ENCODE results near the gene NBAS. TPM values are rescaled to one million over a fixed set of nuclear protein-coding genes. Genes with fewer than 3 reads are reported as not detected.

Gene NBAS
- total and polyA plus RNA-seq, 8 donors = 14.5 to 96.2 (median 41.2) TPM

GRCh38 chr2:15195813-15196212, 365.3 kb downstream of the NBAS start:
- no peak for DNase-seq
- Histone ChIP-seq H3K4me1 (no peaks in the 10 kb centered on the region), H3K27me3 (no peaks in the 10 kb centered on the region), H3K36me3 (no peaks in the 10 kb centered on the region), H3K9me3 (no peaks in the 10 kb centered on the region), H3K27ac (no peak overlapping the region), H3K4me3 (no peak overlapping the region)
- TF ChIP-seq POLR2AphosphoS5 (IDR thresholded peaks at IDR 0.05) (no peak), CTCF (IDR thresholded peaks at IDR 0.05) (no peak), POLR2A (IDR thresholded peaks at IDR 0.05) (no peak), EP300 (IDR thresholded peaks at IDR 0.05) (no peak)
- intact Hi-C loops (cut with DNase I; ENCODE audit: low total_unique reads) = no loop called here
- WGBS, 5 donors = 84 to 96% (median 93%) methylated on average over 4 of the region's 4 CpGs

GRCh38 chr2:15191789-15192188, 369.3 kb downstream of the NBAS start:
- intact Hi-C loops (cut with DNase I; ENCODE audit: low total_unique reads) = no loop called here
- 90 to 96% (median 95%) methylated on average over 4 of the region's 4 CpGs for WGBS, 5 donors
- no peak for TF ChIP-seq POLR2A (IDR thresholded peaks at IDR 0.05)
- TF ChIP-seq CTCF (IDR thresholded peaks at IDR 0.05) = no peak
- no peak for TF ChIP-seq EP300 (IDR thresholded peaks at IDR 0.05)
- no peak for TF ChIP-seq POLR2AphosphoS5 (IDR thresholded peaks at IDR 0.05)
- Histone ChIP-seq H3K27me3 (no peaks in the 10 kb centered on the region), H3K36me3 (peaks cover 0 to 33% (median 19%) of the 10 kb centered on the region in 4 donors), H3K9me3 (no peaks in the 10 kb centered on the region), H3K27ac (no peak overlapping the region), H3K4me3 (no peak overlapping the region), H3K4me1 (no peaks in the 10 kb centered on the region)
- no peak for DNase-seq

GRCh38 chr2:15189216-15189615, 371.9 kb downstream of the NBAS start:
- DNase-seq = no peak
- 72 to 83% (median 78%) methylated on average over 2 of the region's 2 CpGs for WGBS, 5 donors
- intact Hi-C loops (cut with DNase I; ENCODE audit: low total_unique reads) = no loop called here

GRCh38 chr2:15187702-15188101, 373.4 kb downstream of the NBAS start:
- WGBS, 5 donors = 94 to 97% (median 95%) methylated on average over 2 of the region's 2 CpGs
- Histone ChIP-seq H3K4me3 (no peak overlapping the region), H3K4me1 (no peaks in the 10 kb centered on the region), H3K27me3 (no peaks in the 10 kb centered on the region), H3K36me3 (peaks cover 0 to 50% (median 30%) of the 10 kb centered on the region in 4 donors), H3K9me3 (no peaks in the 10 kb centered on the region), H3K27ac (no peak overlapping the region)
- intact Hi-C loops (cut with DNase I; ENCODE audit: low total_unique reads) = no loop called here
- DNase-seq = no peak
- TF ChIP-seq CTCF (IDR thresholded peaks at IDR 0.05) (no peak), POLR2A (IDR thresholded peaks at IDR 0.05) (no peak), EP300 (IDR thresholded peaks at IDR 0.05) (no peak), POLR2AphosphoS5 (IDR thresholded peaks at IDR 0.05) (no peak)

More at GRCh38 chr2:15189216-15189615, 371.9 kb downstream of the NBAS start:
- TF ChIP-seq EP300 (IDR thresholded peaks at IDR 0.05) (no peak), POLR2AphosphoS5 (IDR thresholded peaks at IDR 0.05) (no peak), CTCF (IDR thresholded peaks at IDR 0.05) (no peak), POLR2A (IDR thresholded peaks at IDR 0.05) (no peak)
- H3K4me1 ChIP-seq = no peaks in the 10 kb centered on the region
- H3K27ac ChIP-seq = no peak overlapping the region
- H3K27me3 ChIP-seq = no peaks in the 10 kb centered on the region
- peaks cover 0 to 48% (median 30%) of the 10 kb centered on the region in 4 donors for H3K36me3 ChIP-seq
- no peaks in the 10 kb centered on the region for H3K9me3 ChIP-seq
- no peak overlapping the region for H3K4me3 ChIP-seq
